ENCODE results near the gene CPTP.

GRCh38 chr1:1351511-1352427, 27.2 kb downstream of the CPTP start:
- TF ChIP-seq, protein P1, sequence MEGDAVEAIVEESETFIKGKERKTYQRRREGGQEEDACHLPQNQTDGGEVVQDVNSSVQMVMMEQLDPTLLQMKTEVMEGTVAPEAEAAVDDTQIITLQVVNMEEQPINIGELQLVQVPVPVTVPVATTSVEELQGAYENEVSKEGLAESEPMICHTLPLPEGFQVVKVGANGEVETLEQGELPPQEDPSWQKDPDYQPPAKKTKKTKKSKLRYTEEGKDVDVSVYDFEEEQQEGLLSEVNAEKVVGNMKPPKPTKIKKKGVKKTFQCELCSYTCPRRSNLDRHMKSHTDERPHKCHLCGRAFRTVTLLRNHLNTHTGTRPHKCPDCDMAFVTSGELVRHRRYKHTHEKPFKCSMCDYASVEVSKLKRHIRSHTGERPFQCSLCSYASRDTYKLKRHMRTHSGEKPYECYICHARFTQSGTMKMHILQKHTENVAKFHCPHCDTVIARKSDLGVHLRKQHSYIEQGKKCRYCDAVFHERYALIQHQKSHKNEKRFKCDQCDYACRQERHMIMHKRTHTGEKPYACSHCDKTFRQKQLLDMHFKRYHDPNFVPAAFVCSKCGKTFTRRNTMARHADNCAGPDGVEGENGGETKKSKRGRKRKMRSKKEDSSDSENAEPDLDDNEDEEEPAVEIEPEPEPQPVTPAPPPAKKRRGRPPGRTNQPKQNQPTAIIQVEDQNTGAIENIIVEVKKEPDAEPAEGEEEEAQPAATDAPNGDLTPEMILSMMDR (IDR thresholded peaks at IDR 0.05; ENCODE audit: low read depth, low read length, missing input control), result no peak
- TF ChIP-seq YY1 (IDR thresholded peaks at IDR 0.05) (no peak), TAF1 (conservative IDR thresholded peaks at IDR 0.05) (no peak), JUND (IDR thresholded peaks at IDR 0.05) (no peak)
- TF ChIP-seq, protein P2, sequence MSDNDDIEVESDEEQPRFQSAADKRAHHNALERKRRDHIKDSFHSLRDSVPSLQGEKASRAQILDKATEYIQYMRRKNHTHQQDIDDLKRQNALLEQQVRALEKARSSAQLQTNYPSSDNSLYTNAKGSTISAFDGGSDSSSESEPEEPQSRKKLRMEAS (IDR thresholded peaks at IDR 0.05), result no peak
- TF ChIP-seq, protein P3, sequence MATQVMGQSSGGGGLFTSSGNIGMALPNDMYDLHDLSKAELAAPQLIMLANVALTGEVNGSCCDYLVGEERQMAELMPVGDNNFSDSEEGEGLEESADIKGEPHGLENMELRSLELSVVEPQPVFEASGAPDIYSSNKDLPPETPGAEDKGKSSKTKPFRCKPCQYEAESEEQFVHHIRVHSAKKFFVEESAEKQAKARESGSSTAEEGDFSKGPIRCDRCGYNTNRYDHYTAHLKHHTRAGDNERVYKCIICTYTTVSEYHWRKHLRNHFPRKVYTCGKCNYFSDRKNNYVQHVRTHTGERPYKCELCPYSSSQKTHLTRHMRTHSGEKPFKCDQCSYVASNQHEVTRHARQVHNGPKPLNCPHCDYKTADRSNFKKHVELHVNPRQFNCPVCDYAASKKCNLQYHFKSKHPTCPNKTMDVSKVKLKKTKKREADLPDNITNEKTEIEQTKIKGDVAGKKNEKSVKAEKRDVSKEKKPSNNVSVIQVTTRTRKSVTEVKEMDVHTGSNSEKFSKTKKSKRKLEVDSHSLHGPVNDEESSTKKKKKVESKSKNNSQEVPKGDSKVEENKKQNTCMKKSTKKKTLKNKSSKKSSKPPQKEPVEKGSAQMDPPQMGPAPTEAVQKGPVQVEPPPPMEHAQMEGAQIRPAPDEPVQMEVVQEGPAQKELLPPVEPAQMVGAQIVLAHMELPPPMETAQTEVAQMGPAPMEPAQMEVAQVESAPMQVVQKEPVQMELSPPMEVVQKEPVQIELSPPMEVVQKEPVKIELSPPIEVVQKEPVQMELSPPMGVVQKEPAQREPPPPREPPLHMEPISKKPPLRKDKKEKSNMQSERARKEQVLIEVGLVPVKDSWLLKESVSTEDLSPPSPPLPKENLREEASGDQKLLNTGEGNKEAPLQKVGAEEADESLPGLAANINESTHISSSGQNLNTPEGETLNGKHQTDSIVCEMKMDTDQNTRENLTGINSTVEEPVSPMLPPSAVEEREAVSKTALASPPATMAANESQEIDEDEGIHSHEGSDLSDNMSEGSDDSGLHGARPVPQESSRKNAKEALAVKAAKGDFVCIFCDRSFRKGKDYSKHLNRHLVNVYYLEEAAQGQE (IDR thresholded peaks at IDR 0.05), result no peak
